GM23248 (cell line): Measurements from ENCODE around the gene MAP4K3. TPM values are rescaled to one million over a fixed set of nuclear protein-coding genes. Genes with fewer than 3 reads are reported as not detected.
A peak's percentile ranks its signal among the peaks of the same experiment; 100 is the strongest.

Source experiments
- DNase-seq: peaks from one replicate; pipeline ENCODE4 v3.0.0-alpha.2; 2015
- H2AFZ ChIP-seq: fragments of 200-600 bp; sonication (generic); 2 replicates; pipeline ENCODE4 v1.6.1; 2016; ENCODE audit warnings: antibody characterized with exemption
- H3F3A ChIP-seq: fragments of 200-600 bp; sonication (generic); 2 replicates; pipeline ENCODE4 v1.6.1; 2016; ENCODE audit warnings: mild to moderate bottlenecking, antibody characterized with exemption, mixed run types; ENCODE audit not compliant: insufficient read depth
- H3K27ac ChIP-seq: fragments of 200-600 bp; sonication (generic); 2 replicates; pipeline ENCODE4 v1.5.1; 2016; ENCODE audit warnings: mild to moderate bottlenecking
- H3K27me3 ChIP-seq: fragments of 200-600 bp; sonication (generic); replicated peaks from 2 replicates; pipeline ENCODE4 v1.6.1; 2016; ENCODE audit warnings: mild to moderate bottlenecking; ENCODE audit not compliant: insufficient read depth
- H3K36me3 ChIP-seq: fragments of 200-600 bp; sonication (generic); 2 replicates; pipeline ENCODE4 v1.6.1; 2016; ENCODE audit warnings: low read depth, mild to moderate bottlenecking
- H3K4me1 ChIP-seq: fragments of 200-600 bp; sonication (generic); 2 replicates; pipeline ENCODE4 v1.6.1; 2016; ENCODE audit warnings: mild to moderate bottlenecking; ENCODE audit not compliant: insufficient read depth
- H3K4me2 ChIP-seq: fragments of 200-600 bp; sonication (generic); one replicate; pipeline ENCODE4 v1.6.1; 2016; ENCODE audit warnings: mild to moderate bottlenecking; ENCODE audit not compliant: unreplicated experiment
- H3K4me3 ChIP-seq: fragments of 200-600 bp; sonication (generic); 2 replicates; pipeline ENCODE4 v1.5.1; 2016; ENCODE audit warnings: mild to moderate bottlenecking
- H3K79me2 ChIP-seq: fragments of 200-600 bp; sonication (generic); 2 replicates; pipeline ENCODE4 v1.6.1; 2016; ENCODE audit warnings: mild to moderate bottlenecking; ENCODE audit not compliant: insufficient read depth
- H3K9ac ChIP-seq: fragments of 200-600 bp; sonication (generic); 2 replicates; pipeline ENCODE4 v1.6.1; 2016; ENCODE audit warnings: mild to moderate bottlenecking
- H3K9me2 ChIP-seq: fragments of 200-600 bp; sonication (generic); 2 replicates; pipeline ENCODE4 v1.6.1; 2016; ENCODE audit warnings: mixed run types, mild to moderate bottlenecking, moderate library complexity; ENCODE audit not compliant: insufficient read depth
- H3K9me3 ChIP-seq: fragments of 200-600 bp; sonication (generic); one replicate; pipeline ENCODE4 v1.6.1; 2017; ENCODE audit warnings: low read depth
- H4K20me1 ChIP-seq: fragments of 200-600 bp; sonication (generic); 2 replicates; pipeline ENCODE4 v1.6.0; 2016; ENCODE audit not compliant: insufficient read depth
- EZH2 ChIP-seq: fragments of 200-600 bp; sonication (generic); IDR thresholded peaks from 2 replicates; pipeline ENCODE4 v1.6.1; 2018; ENCODE audit warnings: antibody characterized with exemption, mild to moderate bottlenecking; ENCODE audit not compliant: insufficient read depth, poor library complexity, severe bottlenecking
- EZH2phosphoT487 ChIP-seq: fragments of 200-600 bp; sonication (generic); IDR thresholded peaks from 2 replicates; pipeline ENCODE4 v1.6.1; 2018; ENCODE audit warnings: antibody characterized with exemption, moderate library complexity, mild to moderate bottlenecking, low read depth; ENCODE audit not compliant: insufficient read depth
- WGBS, 2 experiments: methylation state at CpG; one replicate each; pipeline ENCODE4 v1.1.6; 2015 to 2017; ENCODE audit warnings: low lambda C conversion rate in 2 of 2, low coverage in 1 of 2; ENCODE audit errors: missing lambda C conversion rate in 2 of 2; 5-methylcytosine and 5-hydroxymethylcytosine counted together
- in situ Hi-C: fragments of 300-500 bp; cut with MboI; formaldehyde crosslinking; loops from 2 replicates; pipeline ENCODE4 v1.15.0; 2020
- polyA plus RNA-seq: library from polyadenylated mRNA; unstranded; fragments of >200 nt; fragmentation: Nextera tagmentation; extraction: Ambion mirVana; gene quantifications from 2 replicates; pipeline ENCODE4 v1.2.1, GENCODE V29; 2016
- total RNA-seq: library from RNA; depleted of rRNA; stranded (reverse); fragments of >200 nt; shearing (Covaris generic); gene quantifications from 2 replicates; pipeline ENCODE4 v1.2.3, GENCODE V29; 2014; rRNA removed

MAP4K3 gene
- total RNA-seq (32.0 and 44.0 TPM in 2 replicates), polyA plus RNA-seq (9.4 and 9.9 TPM in 2 replicates)

DNA sequence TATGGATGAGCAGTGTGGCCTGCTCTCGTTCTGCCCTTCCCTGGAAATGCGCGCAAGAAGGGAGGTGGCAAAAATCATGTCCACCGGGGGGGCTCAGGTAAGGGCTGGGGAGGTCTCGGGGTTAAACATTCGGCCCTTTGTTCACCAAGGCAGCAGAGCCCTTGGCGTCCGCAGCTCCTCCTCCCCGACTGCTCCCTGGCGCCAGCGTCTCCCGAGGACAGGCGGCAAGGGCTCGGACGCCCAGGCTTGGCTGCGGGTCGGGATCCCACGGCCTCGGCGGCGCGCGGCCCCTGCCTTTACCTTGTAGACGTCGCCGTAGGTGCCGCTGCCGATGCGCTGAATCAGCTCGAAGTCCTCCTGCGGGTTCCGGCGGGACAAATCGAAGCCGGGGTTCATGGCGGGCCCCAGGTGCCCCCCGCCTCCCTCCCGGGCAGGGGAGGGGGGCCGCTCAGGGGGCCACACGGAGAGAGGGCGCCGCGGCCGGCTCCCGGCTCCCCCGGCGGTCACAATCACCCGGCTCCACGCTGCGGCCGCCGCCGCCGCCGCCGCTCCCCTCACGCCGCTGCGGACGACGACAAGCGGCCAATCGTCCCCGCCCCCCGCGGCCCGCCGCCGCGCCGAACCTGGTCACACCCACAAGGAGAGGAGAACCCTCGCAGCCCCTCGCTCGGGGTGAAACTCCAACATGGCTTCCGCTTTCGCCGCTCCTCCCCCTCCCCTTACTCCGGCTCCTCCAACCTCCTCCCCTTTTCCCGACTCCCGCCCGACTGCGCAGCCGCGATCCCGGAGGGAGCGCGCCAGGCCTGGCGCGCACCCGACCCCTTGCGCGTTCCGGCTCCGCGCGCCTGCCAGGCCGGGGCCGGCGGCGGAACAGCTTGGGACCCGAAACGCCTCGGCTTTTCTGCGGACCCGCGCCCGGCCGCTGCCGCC, at the start of gene MAP4K3:
Gene MAP4K3, minus strand, starts transcription at position 694 of the 930 bp plus-strand sequence. Its CDS starts 298 bp downstream, at position 396.
- Histone ChIP-seq H3K4me2 (peak within 1 kb of the TSS; percentile 85), H3K36me3 (no peaks in the 10 kb centered on the region), H3K79me2 (peaks cover 63% of the 10 kb centered on the region), H2AFZ (peak within 1 kb of the TSS; percentile 85), H4K20me1 (peaks cover 17% of the 10 kb centered on the region; the same call in 1 of the 2 replicates), H3K4me1 (peaks cover 58% of the 10 kb centered on the region), H3K27ac (peak within 1 kb of the TSS; percentile 79), H3F3A (peaks cover 58% of the 10 kb centered on the region), H3K9me3 (no peaks in the 10 kb centered on the region), H3K9me2 (no peaks in the 10 kb centered on the region), H3K9ac (peak within 1 kb of the TSS; percentile 92), H3K4me3 (peak within 1 kb of the TSS; percentile 88), H3K27me3 (no peaks in the 10 kb centered on the region)
- TF ChIP-seq EZH2, result no peak
- TF ChIP-seq EZH2phosphoT487, result no peak
- in situ Hi-C loops, result no loop called here
- DNase-seq, result peak; percentile 95
- 0 to 1% methylated on average over 51 to 91 of the region's 109 CpGs for WGBS, 2 experiments

DNA sequence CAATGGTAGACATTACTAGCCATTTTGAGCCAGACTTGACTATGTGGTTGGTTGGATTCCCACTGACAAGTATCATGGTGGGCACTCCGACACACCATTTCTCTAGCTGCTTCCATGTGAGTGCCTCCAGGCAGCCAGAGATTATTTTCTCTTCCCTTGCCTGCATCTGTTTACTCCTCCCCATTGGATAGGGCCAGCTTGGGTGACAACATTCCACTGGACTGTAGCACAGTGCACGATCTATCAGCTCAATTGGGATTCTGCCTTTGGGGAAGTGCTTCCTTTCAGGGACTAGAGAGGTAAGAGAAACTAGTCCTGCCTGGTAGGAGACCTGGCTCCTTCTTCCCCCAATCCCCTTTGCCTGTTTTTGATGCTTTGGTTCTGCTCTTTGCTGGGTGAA, 49.0 kb upstream of the MAP4K3 start:
- H3K4me2 ChIP-seq, result no peak overlapping the region
- H3K4me3 ChIP-seq, result no peak overlapping the region
- no peaks in the 10 kb centered on the region for H3K9me3 ChIP-seq
- H3K27ac ChIP-seq, result no peak overlapping the region
- TF ChIP-seq EZH2phosphoT487 (no peak), EZH2 (no peak)
- H3K4me1 ChIP-seq, result peaks cover 22% of the 10 kb centered on the region
- no peak overlapping the region for H3K9ac ChIP-seq
- WGBS, 2 experiments, result 94 to 100% methylated on average over 2 of the region's 2 CpGs
- no peaks in the 10 kb centered on the region for H4K20me1 ChIP-seq
- no peaks in the 10 kb centered on the region for H3K79me2 ChIP-seq
- H3F3A ChIP-seq, result peaks cover 15% of the 10 kb centered on the region
- no peak overlapping the region for H2AFZ ChIP-seq
- H3K27me3 ChIP-seq, result no peaks in the 10 kb centered on the region
- H3K9me2 ChIP-seq, result no peaks in the 10 kb centered on the region
- in situ Hi-C loops, result no loop called here
- H3K36me3 ChIP-seq, result no peaks in the 10 kb centered on the region
- no peak for DNase-seq

DNA sequence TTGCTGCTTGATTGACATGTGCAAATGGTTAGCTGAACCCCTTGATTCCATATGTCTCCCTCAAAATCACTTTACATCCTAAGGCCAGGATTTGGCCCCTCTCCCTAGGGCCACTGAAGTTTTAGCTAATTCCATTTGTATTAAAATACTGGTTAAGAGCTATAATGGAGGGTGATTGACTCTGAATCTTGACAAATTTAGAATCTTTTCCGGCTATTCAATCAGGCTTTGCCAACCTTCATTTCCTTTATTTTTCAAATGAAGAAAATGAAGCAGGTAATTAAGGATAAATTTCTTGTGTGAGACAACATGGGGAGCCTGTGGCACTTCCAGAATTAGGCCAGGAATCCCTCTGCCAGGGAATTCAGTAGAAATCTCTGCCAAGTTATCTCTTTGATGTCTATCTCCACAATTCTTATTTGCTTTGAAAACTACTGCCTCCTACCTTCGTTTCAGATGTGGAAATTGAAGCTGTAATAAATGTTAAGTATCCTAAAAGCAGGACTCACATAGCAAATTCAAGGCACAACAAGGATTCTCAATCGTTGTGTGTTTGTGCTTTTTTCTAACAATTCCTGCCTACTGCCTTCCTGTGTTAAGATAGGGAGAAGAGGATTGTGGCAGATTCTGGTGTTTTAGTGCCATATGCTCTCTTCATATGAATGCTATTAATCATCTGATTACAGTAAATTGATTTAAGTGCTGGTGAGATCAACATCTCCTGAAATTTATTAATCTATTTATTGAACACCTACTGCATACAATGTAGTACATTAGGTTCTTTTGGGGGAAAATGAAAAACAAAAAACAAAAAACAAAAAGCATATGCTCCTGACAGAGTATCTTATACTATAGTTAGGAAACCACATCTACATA, 47.8 kb upstream of the MAP4K3 start:
- no peak overlapping the region for H3K4me3 ChIP-seq
- no peak overlapping the region for H3K9ac ChIP-seq
- H3K4me2 ChIP-seq, result no peak overlapping the region
- no peaks in the 10 kb centered on the region for H3K9me3 ChIP-seq
- no peaks in the 10 kb centered on the region for H3K27me3 ChIP-seq
- in situ Hi-C loops, result no loop called here
- peaks cover 22% of the 10 kb centered on the region for H3K4me1 ChIP-seq
- DNase-seq, result no peak
- no peaks in the 10 kb centered on the region for H3K9me2 ChIP-seq
- no peaks in the 10 kb centered on the region for H4K20me1 ChIP-seq
- 44 to 55% methylated on average over 3 of the region's 3 CpGs for WGBS, 2 experiments
- no peaks in the 10 kb centered on the region for H3K79me2 ChIP-seq
- H2AFZ ChIP-seq, result no peak overlapping the region
- H3K36me3 ChIP-seq, result no peaks in the 10 kb centered on the region
- H3F3A ChIP-seq, result peaks cover 15% of the 10 kb centered on the region
- no peak for TF ChIP-seq EZH2
- no peak for TF ChIP-seq EZH2phosphoT487
- no peak overlapping the region for H3K27ac ChIP-seq

GRCh38 chr2:39484206-39484605, 47.1 kb upstream of the MAP4K3 start:
- H3K36me3 ChIP-seq, result no peaks in the 10 kb centered on the region
- no peaks in the 10 kb centered on the region for H3K9me2 ChIP-seq
- H3K27ac ChIP-seq, result no peak overlapping the region
- H4K20me1 ChIP-seq, result no peaks in the 10 kb centered on the region
- H3K4me3 ChIP-seq, result no peak overlapping the region
- H3K79me2 ChIP-seq, result no peaks in the 10 kb centered on the region
- in situ Hi-C loops, result no loop called here
- H3K9me3 ChIP-seq, result no peaks in the 10 kb centered on the region
- no peaks in the 10 kb centered on the region for H3K27me3 ChIP-seq
- no peak overlapping the region for H3K9ac ChIP-seq
- no peak overlapping the region for H2AFZ ChIP-seq
- H3K4me2 ChIP-seq, result no peak overlapping the region
- peaks cover 22% of the 10 kb centered on the region for H3K4me1 ChIP-seq
- TF ChIP-seq EZH2 (no peak), EZH2phosphoT487 (no peak)
- DNase-seq, result no peak
- peaks cover 13% of the 10 kb centered on the region for H3F3A ChIP-seq
